ENCODE data around the gene TET3. TPM values are rescaled to one million over a fixed set of nuclear protein-coding genes. Genes with fewer than 3 reads are reported as not detected.

Gene TET3
- total RNA-seq, 2 experiments from 2014 or later = 22.2 to 24.1 TPM

GRCh38 chr2:74003494-74004211 is 18.9 kb downstream of the TET3 start:
- ATAC-seq (ENCODE audit: poor library complexity) (no peak), DNase-seq (no peak)
- Histone ChIP-seq H3K27ac (ENCODE audit: low read depth in 1 of 2, low read length in 2 of 2) (no peak overlapping the region), H3K27me3 (ENCODE audit: control insufficient read depth in 1 of 2, insufficient read depth in 2 of 2, low read length in 2 of 2) (no peaks in the 10 kb centered on the region), H3K4me3 (ENCODE audit: low read length) (no peak overlapping the region), H3K9me3 (ENCODE audit: control insufficient read depth in 1 of 2, insufficient read depth in 1 of 2, low read length in 2 of 2) (no peaks in the 10 kb centered on the region), H3K4me1 (ENCODE audit: insufficient read depth, low read length) (peaks cover 58% of the 10 kb centered on the region), H3K36me3 (ENCODE audit: insufficient read depth, low read length) (peaks cover 16% of the 10 kb centered on the region)
- Mint-ChIP-seq H3K4me1 (ENCODE audit: low read depth) (peaks cover 75% of the 10 kb centered on the region), H3K27me3 (no peaks in the 10 kb centered on the region), H3K36me3 (ENCODE audit: low read depth) (peaks cover 5% of the 10 kb centered on the region), H3K27ac (no peak overlapping the region), H3K4me3 (peak overlapping the region; percentile 54), H3K9me3 (no peaks in the 10 kb centered on the region)
- intact Hi-C loops (cut with DNase I, micrococcal nuclease) = loop anchor here in 1 of 2 experiments (1.0 kb wide), 1 partner anchor 23 kb away; no protein-coding TSS in a partner anchor
- CTCF ChIA-PET = no interaction called here
- POLR2A ChIA-PET = interaction anchor here (0.7 to 3.2 kb wide), 2 partner anchors 17 to 268 kb away, joined by 4 to 25 read pairs; partner anchors contain the start of gene TET3
- TF ChIP-seq CTCF (IDR thresholded peaks at IDR 0.05) = no peak

GRCh38 chr2:74004212-74005182 is 19.8 kb downstream of the TET3 start:
- peaks cover 22% of the 10 kb centered on the region for H3K36me3 ChIP-seq (ENCODE audit: insufficient read depth, low read length)

More at GRCh38 chr2:74004212-74005182, 19.8 kb downstream of the TET3 start:
- Histone ChIP-seq H3K9me3 (ENCODE audit: control insufficient read depth in 1 of 2, insufficient read depth in 1 of 2, low read length in 2 of 2) (no peaks in the 10 kb centered on the region), H3K4me3 (ENCODE audit: low read length) (no peak overlapping the region), H3K27ac (ENCODE audit: low read depth in 1 of 2, low read length in 2 of 2) (no peak overlapping the region), H3K27me3 (ENCODE audit: control insufficient read depth in 1 of 2, insufficient read depth in 2 of 2, low read length in 2 of 2) (no peaks in the 10 kb centered on the region), H3K4me1 (ENCODE audit: insufficient read depth, low read length) (peaks cover 56% of the 10 kb centered on the region)
- Mint-ChIP-seq H3K4me1 (ENCODE audit: low read depth) (peaks cover 74% of the 10 kb centered on the region), H3K9me3 (no peaks in the 10 kb centered on the region), H3K36me3 (ENCODE audit: low read depth) (peaks cover 14% of the 10 kb centered on the region), H3K27me3 (no peaks in the 10 kb centered on the region), H3K4me3 (peak overlapping the region; percentile 54), H3K27ac (no peak overlapping the region)
- ChIA-PET CTCF (no interaction called here), POLR2A (no interaction called here)
- no peak for TF ChIP-seq CTCF (IDR thresholded peaks at IDR 0.05)
- no peak for DNase-seq
- intact Hi-C loops (cut with DNase I, micrococcal nuclease) = no loop called here
- no peak for ATAC-seq (ENCODE audit: poor library complexity)

All from CD4-positive, alpha-beta T cell (primary cell).